Activated CD4-positive, alpha-beta T cell treated with anti-CD3 and anti-CD28 coated beads, Interleukin-2, Interleukin-6, amounts not matched to agents 100 ng/mL and 50 ng/mL, durations not matched to agents 16 hours and 8 hours (primary cell): ENCODE data around the gene UBE4B.
"Not testable (repeated sequence)": the region's sequence is repeated elsewhere in the genome, so short reads cannot be mapped to it uniquely, and the experiment has no call there.

Source experiments
- DNase-seq: peaks from one replicate; pipeline ENCODE4 v3.0.0-alpha.2; 2020

Gene UBE4B

GRCh38 chr1:10213186-10213705 lies 180.5 kb downstream of the UBE4B start:
- no peak for DNase-seq

- peak; percentile 47 for DNase-seq
These were observed 183.5 kb downstream of the UBE4B start for GRCh38 chr1:10216090-10216749.

GRCh38 chr1:10217748-10218441 lies 185.1 kb downstream of the UBE4B start:
- peak; percentile 65 for DNase-seq

- DNase-seq = no peak
These were observed 187.4 kb downstream of the UBE4B start for GRCh38 chr1:10220200-10220599.

- not testable (repeated sequence) for DNase-seq
These were observed 187.9 kb downstream of the UBE4B start for GRCh38 chr1:10220657-10221056.

- DNase-seq = no peak
These were observed 192.8 kb downstream of the UBE4B start for GRCh38 chr1:10225573-10225972.

- no peak for DNase-seq
These were observed 195.8 kb downstream of the UBE4B start for GRCh38 chr1:10228528-10228927.

- DNase-seq = no peak
These were observed 197.1 kb downstream of the UBE4B start for GRCh38 chr1:10229903-10230302.
